Endothelial cell of umbilical vein (primary cell): ENCODE results near the gene CACNA2D3. TPM values are rescaled to one million over a fixed set of nuclear protein-coding genes. Genes with fewer than 3 reads are reported as not detected.

Source experiments
- BruUV-seq: library from RNA; stranded (reverse); fragments of 400-500 nt; replicated peaks from 2 replicates; lab custom pipeline; 2021; lab: Mats Ljungman, UMichigan
- CTCF ChIA-PET: fragments of 300-600, 350-600 bp; sonication (Branson Sonifier 250); formaldehyde crosslinking; loops from one replicate; lab custom pipeline; 2021; ENCODE audit warnings: antibody characterized with exemption, inconsistent platforms; lab: Charles Lee
- POLR2A ChIA-PET: fragments of 300-600, 350-600 bp; sonication (Branson Sonifier 250); formaldehyde crosslinking; loops from one replicate; lab custom pipeline; 2021; ENCODE audit warnings: antibody characterized with exemption, inconsistent platforms; lab: Charles Lee
- DNase-seq: peaks from one replicate; pipeline ENCODE4 v3.0.0-alpha.2; 2011; ENCODE audit warnings: low read depth, low spot score
- FAIRE-seq: peaks from 2 replicates; lab custom pipeline; 2011; peaks lifted over from hg19 to GRCh38; lab: Jason Lieb, UNC
- H2AFZ ChIP-seq: 2 replicates; pipeline ENCODE4 v1.6.0; 2012; ENCODE audit warnings: low read depth, low read length, control low read depth, inconsistent platforms
- H3K27ac ChIP-seq: 2 replicates; pipeline ENCODE4 v1.5.1; 2011; ENCODE audit warnings: low read depth, mild to moderate bottlenecking, control low read depth, low read length, moderate library complexity; ENCODE audit not compliant: insufficient read depth
- H3K27me3 ChIP-seq, 2 experiments: 2 replicates each; pipeline versions ENCODE4 v1.6.0 to v1.6.1; 2011; ENCODE audit warnings: low read length in 2 of 2, mixed read lengths in 1 of 2; ENCODE audit not compliant: control insufficient read depth in 2 of 2, insufficient read depth in 2 of 2
- H3K36me3 ChIP-seq, 2 experiments: 2 replicates in 1 of 2; 3 replicates in 1 of 2; pipeline ENCODE4 v1.5.1; 2011; ENCODE audit warnings: low read length in 2 of 2, mild to moderate bottlenecking in 1 of 2, moderate library complexity in 1 of 2; ENCODE audit not compliant: control insufficient read depth in 2 of 2, insufficient read depth in 2 of 2; ENCODE audit errors: extremely low read depth in 1 of 2
- H3K4me1 ChIP-seq: 3 replicates; pipeline ENCODE4 v1.5.1; 2011; ENCODE audit warnings: mild to moderate bottlenecking, low read length; ENCODE audit not compliant: control insufficient read depth, insufficient read depth; ENCODE audit errors: extremely low read depth
- H3K4me2 ChIP-seq: 2 replicates; pipeline ENCODE4 v1.6.1; 2011; ENCODE audit warnings: low read length, control low read depth, mixed read lengths; ENCODE audit not compliant: insufficient read depth
- H3K4me3 ChIP-seq, 3 experiments: fragments of 200-600 bp in 1 of 3; sonication (generic), shearing (Covaris generic) in 1 of 3; replicated peaks in 1 of 3; 2 replicates each; pipeline ENCODE4 v1.5.1; 2011 to 2016; ENCODE audit warnings: control low read depth in 3 of 3, low read length in 3 of 3, mild to moderate bottlenecking in 2 of 3, inconsistent platforms in 1 of 3, low read depth in 1 of 3, moderate library complexity in 1 of 3; ENCODE audit not compliant: insufficient read depth in 1 of 3
- H3K79me2 ChIP-seq: 2 replicates; pipeline ENCODE4 v1.6.0; 2012; ENCODE audit warnings: low read length, inconsistent platforms; ENCODE audit not compliant: control insufficient read depth, insufficient read depth
- H3K9ac ChIP-seq: replicated peaks from 2 replicates; pipeline ENCODE3; 2011; ENCODE audit warnings: low read length, control low read depth; ENCODE audit not compliant: insufficient read depth; ENCODE audit errors: extremely low read depth
- H3K9me1 ChIP-seq: replicated peaks from 3 replicates; pipeline ENCODE4 v1.6.0; 2011; ENCODE audit warnings: mild to moderate bottlenecking, low read length; ENCODE audit not compliant: control insufficient read depth, insufficient read depth; ENCODE audit errors: extremely low read depth
- H3K9me3 ChIP-seq: replicated peaks from 2 replicates; pipeline ENCODE4 v1.5.1; 2012; ENCODE audit warnings: low read length, inconsistent platforms; ENCODE audit not compliant: control insufficient read depth, insufficient read depth
- H4K20me1 ChIP-seq: replicated peaks from 2 replicates; pipeline ENCODE3; 2011; ENCODE audit warnings: mild to moderate bottlenecking, low read length; ENCODE audit not compliant: control insufficient read depth, insufficient read depth; ENCODE audit errors: extremely low read depth
- CTCF ChIP-seq, 2 donors: IDR thresholded peaks; 1 replicate in 1 of 2; 2 replicates in 1 of 2; pipeline ENCODE4 v1.5.1; 2011; ENCODE audit warnings: low read length in 2 of 2, mild to moderate bottlenecking in 2 of 2, moderate library complexity in 2 of 2, control low read depth in 1 of 2, inconsistent platforms in 1 of 2, low read depth in 1 of 2; ENCODE audit not compliant: insufficient read depth in 1 of 2; ENCODE audit errors: extremely low read depth in 1 of 2
- EZH2 ChIP-seq: IDR thresholded peaks from 2 replicates; pipeline ENCODE4 v1.6.1; 2012; ENCODE audit warnings: borderline replicate concordance, low read depth, mild to moderate bottlenecking, moderate library complexity, low read length, inconsistent platforms; ENCODE audit not compliant: severe bottlenecking
- FOS ChIP-seq: IDR thresholded peaks from 2 replicates; pipeline ENCODE4 v1.6.1; 2011; ENCODE audit warnings: mild to moderate bottlenecking, low read length, moderate library complexity, borderline replicate concordance; ENCODE audit not compliant: insufficient read depth
- GATA2 ChIP-seq: IDR thresholded peaks from 2 replicates; pipeline ENCODE4 v1.7.0; 2011; ENCODE audit warnings: low read depth, mild to moderate bottlenecking, moderate library complexity, mixed read lengths, low read length; ENCODE audit not compliant: insufficient read length, insufficient read depth
- JUN ChIP-seq: IDR thresholded peaks from 2 replicates; pipeline ENCODE4 v1.6.1; 2011; ENCODE audit warnings: borderline replicate concordance, low read depth; ENCODE audit not compliant: insufficient read length, insufficient read depth
- MAX ChIP-seq: IDR thresholded peaks from 2 replicates; pipeline ENCODE4 v1.6.1; 2011; ENCODE audit not compliant: insufficient read depth, insufficient read length
- MYC ChIP-seq: IDR thresholded peaks from one replicate; pipeline ENCODE4 v1.6.1; 2011; ENCODE audit warnings: mild to moderate bottlenecking, low read depth, low read length
- POLR2A ChIP-seq: IDR thresholded peaks from 2 replicates; pipeline ENCODE4 v1.6.1; 2012; ENCODE audit warnings: low read depth, mild to moderate bottlenecking, control low read depth, low read length
- POLR2AphosphoS5 ChIP-seq: IDR thresholded peaks from 2 replicates; pipeline ENCODE4 v1.6.1; 2012; ENCODE audit warnings: low read depth, mild to moderate bottlenecking, control low read depth, low read length, moderate library complexity; ENCODE audit not compliant: insufficient read depth
- dilution Hi-C: fragments of 300-500 bp; cut with MboI; formaldehyde crosslinking; loops from one replicate; pipeline ENCODE4 v1.15.0; 2019; ENCODE audit warnings: low sequenced_read_pairs; ENCODE audit not compliant: extremely low pct_ligation_motif_present
- intact Hi-C: fragments of 100-400 bp; cut with micrococcal nuclease; formaldehyde crosslinking; loops from one replicate; pipeline ENCODE4 v1.10.0; 2022
- polyA plus RNA-seq, 4 experiments: library from polyadenylated mRNA; depleted of rRNA in 3 of 4; stranded (reverse) in 3 of 4; unstranded in 1 of 4; fragments of >200 nt; gene quantifications; 2 replicates each; pipeline versions ENCODE4 v1.2.1 to v1.2.3, GENCODE V29; 2011 to 2012; ENCODE audit warnings: missing spikeins in 1 of 4
- total RNA-seq: library from RNA; stranded (reverse); gene quantifications from 2 replicates; pipeline ENCODE4 v1.2.3, GENCODE V29; 2021

Gene CACNA2D3
- total and polyA plus RNA-seq, 2 donors (not counting 3 experiments of a cell fraction or from before 2014, with no cell fraction given) = not detected

GRCh38 chr3:54257125-54257720 lies 134.9 kb downstream of the CACNA2D3 start:
- Histone ChIP-seq H3K9me3 (peaks cover 7% of the 10 kb centered on the region), H3K4me3 (no peak overlapping the region), H3K9me1 (no peaks in the 10 kb centered on the region), H3K4me2 (no peak overlapping the region), H3K79me2 (no peaks in the 10 kb centered on the region), H2AFZ (no peak overlapping the region), H3K36me3 (no peaks in the 10 kb centered on the region), H3K27me3 (no peaks in the 10 kb centered on the region), H4K20me1 (no peaks in the 10 kb centered on the region), H3K9ac (no peak overlapping the region), H3K4me1 (no peaks in the 10 kb centered on the region), H3K27ac (no peak overlapping the region)
- CTCF ChIA-PET = no interaction called here
- no peak for TF ChIP-seq POLR2A
- TF ChIP-seq FOS = no peak
- no peak for TF ChIP-seq MAX
- TF ChIP-seq CTCF (IDR thresholded peaks at IDR 0.05; ENCODE audit: extremely low read depth in 1 of 2, insufficient read depth in 1 of 2, low read depth in 1 of 2, low read length in 2 of 2) = no peak
- TF ChIP-seq GATA2 = no peak
- TF ChIP-seq POLR2AphosphoS5 = no peak
- TF ChIP-seq JUN = no peak
- no peak for TF ChIP-seq EZH2
- TF ChIP-seq MYC = no peak
- intact Hi-C loops (no loop called here), dilution Hi-C loops (no loop called here)
- BruUV-seq = no TSS peak
- POLR2A ChIA-PET = no interaction called here
- FAIRE-seq (no peak), DNase-seq (no peak)
